Activated CD8-positive, alpha-beta memory T cell treated with anti-CD3 and anti-CD28 coated beads, Interleukin-2, amount 50 U/mL, for 1 hour (primary cell): ENCODE measurements around the gene DNTTIP2.
"Not testable (repeated sequence)": the region's sequence is repeated elsewhere in the genome, so short reads cannot be mapped to it uniquely, and the experiment has no call there.

Experiments used
- DNase-seq: peaks from one replicate; pipeline ENCODE4 v3.0.0-alpha.2; 2020; ENCODE audit errors: extremely low read depth

The DNTTIP2 gene

GRCh38 chr1:93878889-93879586, at the start of gene DNTTIP2:
DNTTIP2 (minus strand) TSS chr1:93879206; CDS start chr1:93879148, 58 bp downstream.
- DNase-seq = peak; percentile 76

- DNase-seq = no peak
These were observed 46.2 kb upstream of the DNTTIP2 start for GRCh38 chr1:93925206-93925605.

DNA sequence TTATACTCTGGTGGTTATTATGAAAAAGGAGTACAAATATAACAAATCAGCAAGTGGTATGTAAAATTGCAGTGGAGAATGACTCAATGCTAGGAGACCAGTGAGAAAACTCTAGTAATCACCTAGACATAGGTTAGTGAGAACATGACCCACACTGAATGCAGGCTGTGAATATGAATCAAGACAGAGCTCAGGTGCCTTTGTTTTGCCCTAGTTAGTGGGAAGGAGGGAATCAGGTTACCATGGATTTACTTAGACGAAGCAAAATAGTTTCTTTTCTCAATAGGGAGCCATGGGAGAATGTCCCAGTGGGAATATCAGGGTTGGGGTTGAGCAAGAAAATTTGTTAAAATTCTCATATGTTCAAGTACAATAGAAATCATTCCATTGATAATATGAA, 40.8 kb upstream of the DNTTIP2 start:
- DNase-seq = no peak

DNA sequence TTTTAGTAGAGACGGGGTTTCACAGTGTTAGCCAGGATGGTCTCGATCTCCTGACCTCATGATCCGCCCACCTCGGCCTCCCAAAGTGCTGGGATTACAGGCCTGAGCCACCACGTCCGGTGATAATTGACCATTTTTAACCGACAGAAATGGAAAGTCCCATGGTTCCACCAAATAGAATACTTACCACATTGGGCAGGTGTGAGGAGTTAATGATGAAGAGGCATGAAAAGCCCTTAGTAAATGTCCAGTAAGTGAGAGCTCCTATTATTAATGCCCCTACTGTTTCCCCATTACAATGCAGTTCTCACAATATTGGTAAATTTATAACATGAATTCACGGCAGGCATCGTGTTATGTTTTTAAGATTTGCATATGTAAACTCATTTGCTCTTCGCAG, 38.3 kb upstream of the DNTTIP2 start:
- no peak for DNase-seq

GRCh38 chr1:93910880-93911279, 31.9 kb upstream of the DNTTIP2 start:
- DNase-seq = not testable (repeated sequence)

GRCh38 chr1:93910305-93910704, 31.3 kb upstream of the DNTTIP2 start:
- no peak for DNase-seq

DNA sequence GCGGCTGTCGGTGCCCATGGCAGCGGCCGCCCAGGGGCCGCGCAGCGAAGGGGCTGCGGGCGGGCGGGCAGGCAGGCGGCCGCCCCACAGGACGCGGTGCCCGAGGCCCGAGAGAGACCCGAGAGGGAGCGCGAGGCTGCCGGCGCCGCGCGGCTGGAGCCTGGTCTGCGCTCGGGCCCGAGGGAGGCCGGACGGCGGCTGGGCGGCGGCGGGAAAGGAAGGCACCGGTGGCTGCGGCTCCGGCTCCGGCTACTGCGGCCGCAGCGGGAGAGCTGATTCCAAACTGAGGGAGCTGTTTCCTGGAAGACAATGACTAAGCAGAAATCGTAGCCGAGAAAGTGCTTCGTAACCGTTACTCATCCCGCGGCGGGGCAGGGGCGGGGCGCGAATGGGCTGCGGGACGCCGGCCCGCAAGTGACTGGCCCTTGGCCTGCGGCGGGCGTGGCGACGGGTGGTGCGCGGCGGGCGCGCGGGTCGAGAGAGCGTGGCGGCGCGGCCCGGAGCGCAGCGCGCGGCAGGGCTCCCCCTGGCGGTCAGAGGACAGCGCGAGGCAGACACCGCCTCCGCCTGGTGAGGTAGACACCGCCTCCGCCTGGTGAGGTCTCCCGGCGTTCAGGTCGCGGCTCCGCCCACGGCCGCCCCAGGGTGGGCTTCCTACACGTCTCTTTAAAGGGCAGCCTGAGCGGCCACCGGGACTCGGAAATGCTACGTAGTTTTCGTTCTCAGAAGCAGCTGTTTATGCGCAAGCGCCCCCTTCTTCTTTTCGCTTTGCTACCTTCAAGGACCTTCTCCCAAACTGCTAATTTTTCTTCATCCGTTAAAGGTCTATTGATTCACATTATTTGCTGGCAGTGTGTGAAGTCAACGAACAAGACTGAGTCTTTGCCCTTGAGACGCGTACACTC, 30.4 kb upstream of the DNTTIP2 start, which contains the start of gene GCLM:
Gene GCLM (minus strand): TSS at position 285 of the 905 bp plus-strand sequence. CDS start 267 bp downstream, at position 18.
- DNase-seq = peak; percentile 72

DNA sequence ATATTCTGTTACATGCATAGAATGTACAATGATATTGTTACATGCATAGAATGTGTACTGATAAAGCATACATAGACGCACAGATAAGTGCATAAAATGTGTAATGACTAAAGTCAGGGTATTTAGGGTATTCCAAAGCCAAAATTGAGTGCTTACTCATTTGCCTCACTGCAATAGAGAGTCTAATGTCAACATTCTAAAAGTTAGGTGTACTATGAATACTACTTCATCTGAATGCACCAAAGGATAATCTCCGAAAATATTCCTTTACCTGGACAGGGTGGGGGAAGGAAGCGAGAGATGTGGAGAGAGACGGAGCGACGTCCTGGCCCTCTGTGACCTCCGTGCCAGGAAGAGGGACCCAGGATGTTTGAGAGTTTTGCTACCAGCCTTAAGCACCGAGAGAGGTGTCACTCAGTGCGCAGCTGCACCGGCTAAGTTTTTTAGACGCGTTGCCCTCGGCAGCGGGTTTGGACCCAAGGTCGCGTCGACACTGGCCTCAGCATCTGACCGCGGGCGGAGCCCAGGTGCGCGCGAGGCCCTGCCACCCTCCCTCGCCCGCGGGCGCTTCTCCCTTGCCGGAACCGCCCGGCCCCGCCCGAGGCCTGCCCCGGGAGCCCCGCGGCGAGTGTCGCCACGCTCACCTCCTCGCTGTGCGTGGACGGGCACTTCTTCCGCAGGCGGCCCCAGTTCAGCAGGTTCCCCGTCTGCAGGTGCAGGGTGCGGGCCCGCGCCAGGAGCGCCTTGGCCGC, 29.6 kb upstream of the DNTTIP2 start:
- DNase-seq = no peak

- no peak for DNase-seq
These were observed 28.7 kb upstream of the DNTTIP2 start for GRCh38 chr1:93907718-93908117.

- DNase-seq = no peak
These were observed 27.5 kb upstream of the DNTTIP2 start for GRCh38 chr1:93906480-93906879.

GRCh38 chr1:93905734-93906133, 26.7 kb upstream of the DNTTIP2 start:
- no peak for DNase-seq

DNA sequence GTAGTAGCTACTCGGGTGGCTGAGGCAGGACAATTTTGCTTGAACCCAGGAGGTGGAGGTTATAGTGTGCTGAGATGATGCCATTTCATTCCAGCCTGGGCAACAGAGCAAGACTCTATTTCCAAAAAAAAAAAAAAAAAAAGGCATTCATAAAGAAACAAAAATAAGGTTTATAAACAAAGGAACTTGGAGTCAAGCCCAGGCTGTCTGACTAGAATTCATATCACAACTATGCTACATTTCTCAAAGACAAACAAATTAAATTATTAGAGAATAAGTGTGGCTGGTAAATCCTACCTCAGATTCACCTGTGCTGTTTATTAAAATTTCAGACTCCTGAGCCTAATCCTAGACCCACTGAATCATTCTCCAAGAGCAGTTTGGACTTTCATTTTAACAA, 26.0 kb upstream of the DNTTIP2 start:
- DNase-seq = no peak

DNA sequence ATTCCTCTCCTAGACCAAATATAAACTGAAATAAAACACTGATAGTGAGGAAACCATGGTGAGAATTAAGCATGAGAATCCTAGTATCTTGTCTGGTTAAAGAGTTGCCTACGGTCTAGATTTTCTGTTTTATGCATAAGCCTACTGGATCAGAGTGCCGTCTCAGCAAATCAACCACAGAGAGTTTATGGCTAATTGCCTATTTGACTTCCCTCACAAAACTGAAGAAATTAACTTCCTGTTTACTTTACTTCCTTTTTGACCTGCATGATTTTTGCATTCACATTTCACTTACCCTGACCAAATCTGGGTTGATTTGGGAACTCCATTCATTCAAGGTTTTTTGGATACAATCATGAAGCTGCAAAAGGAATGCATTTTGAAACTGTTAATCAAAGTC, 25.2 kb upstream of the DNTTIP2 start:
- DNase-seq = no peak

GRCh38 chr1:93900723-93901504, 21.9 kb upstream of the DNTTIP2 start:
- no peak for DNase-seq

DNA sequence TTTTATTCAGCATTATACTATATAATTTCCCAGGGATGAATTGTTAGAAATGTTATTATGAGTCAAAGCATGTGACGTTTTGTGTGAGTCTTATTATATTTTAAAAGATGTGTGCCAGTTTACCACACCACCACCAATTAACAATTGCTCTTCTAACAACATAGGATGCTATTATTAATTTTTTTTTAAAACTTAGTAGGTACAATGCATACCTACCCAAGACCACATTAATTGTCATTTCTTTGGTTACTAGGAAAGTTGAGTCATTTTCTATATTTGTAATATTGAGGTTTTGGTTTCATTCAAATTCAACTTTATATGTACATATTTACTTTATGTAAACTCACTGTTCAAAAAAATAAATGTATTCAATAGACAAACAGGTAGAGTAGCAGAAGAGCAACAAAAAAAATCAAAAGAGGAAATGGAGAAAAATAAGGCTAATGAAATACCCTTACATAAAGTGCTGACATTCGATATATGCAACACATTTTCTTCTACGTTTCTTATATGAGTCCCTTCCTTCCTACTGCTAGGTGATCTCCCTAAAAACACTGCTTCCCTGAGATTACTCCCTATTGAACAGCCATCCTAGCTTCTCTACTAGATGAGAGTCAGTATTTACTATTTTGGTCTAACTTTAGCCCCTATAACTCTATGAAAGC, 20.7 kb upstream of the DNTTIP2 start:
- no peak for DNase-seq

DNA sequence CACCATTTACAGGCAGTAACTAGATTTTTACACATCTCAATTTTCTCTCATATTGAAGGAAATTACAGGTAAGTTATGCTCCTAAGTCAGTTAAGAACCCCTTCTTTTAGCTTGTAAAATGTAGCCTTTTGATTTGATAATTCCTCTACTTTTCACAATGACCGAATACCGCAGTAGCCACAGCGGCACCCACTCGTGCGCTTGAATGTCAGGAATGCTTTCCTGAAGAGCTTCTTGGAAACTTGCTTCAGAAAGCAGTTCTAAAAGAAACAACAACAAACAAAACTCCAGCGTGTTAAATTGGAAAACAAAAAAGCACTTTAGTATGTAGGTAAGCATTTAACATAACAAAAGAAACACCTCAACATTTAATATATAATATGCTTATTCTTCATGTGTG, 9.9 kb upstream of the DNTTIP2 start:
- DNase-seq = no peak

DNA sequence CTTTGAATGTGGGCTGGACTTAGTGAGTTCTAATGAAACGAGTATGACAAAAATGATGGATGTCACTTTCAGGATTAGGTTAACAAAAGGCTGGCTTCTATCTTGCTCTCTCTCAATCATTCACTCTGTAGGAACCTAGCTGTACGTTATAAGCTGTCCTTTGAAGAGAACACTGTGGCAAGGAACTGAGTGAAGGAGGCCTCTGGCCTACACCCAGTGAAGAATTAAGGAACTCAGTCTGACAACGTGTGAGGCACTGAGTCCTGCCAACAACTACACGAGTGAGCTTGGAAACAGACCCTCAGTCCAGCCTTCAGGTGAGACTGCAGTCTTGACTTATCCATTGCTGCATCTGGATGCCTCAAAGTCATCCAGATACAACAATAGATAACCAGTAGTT, 3.3 kb upstream of the DNTTIP2 start:
- no peak for DNase-seq

DNA sequence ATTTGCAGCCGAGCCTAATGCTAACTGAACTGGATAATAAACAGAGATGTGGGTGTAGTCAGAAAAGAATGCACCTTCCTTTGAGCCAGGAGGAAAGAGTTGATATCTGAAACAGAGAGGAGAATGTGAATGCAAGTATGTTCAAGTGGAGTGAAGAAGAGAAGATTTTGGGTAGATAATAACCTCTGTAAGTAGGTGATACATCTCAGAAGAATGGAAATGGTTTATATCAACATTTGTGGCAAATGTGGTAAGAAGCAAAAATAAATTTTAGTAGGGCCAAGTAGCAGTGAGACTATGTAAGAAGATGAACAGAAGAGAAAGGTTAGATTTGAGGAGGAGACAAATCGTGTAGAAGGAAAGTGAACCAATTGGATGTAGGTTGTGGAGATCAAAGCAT, 1.7 kb upstream of the DNTTIP2 start:
- no peak for DNase-seq

- DNase-seq = peak; percentile 80
These were observed 511 bp downstream of the DNTTIP2 start for GRCh38 chr1:93878501-93878888.

GRCh38 chr1:93877529-93877928, 1.5 kb downstream of the DNTTIP2 start:
- no peak for DNase-seq

- no peak for DNase-seq
These were observed 2.8 kb downstream of the DNTTIP2 start for GRCh38 chr1:93876244-93876643.
